NK-92 treated with Interleukin-12 subunit alpha and Interleukin-12 subunit beta, amount 100 ng/mL, for 24 hours (cell line): Measurements from ENCODE around the gene ZNF575.

Experiments used
- DNase-seq: peaks from one replicate; lab custom pipeline; 2025; lab: John Stamatoyannopoulos, UW

The ZNF575 gene

GRCh38 chr19:43574424-43575155, 41.6 kb downstream of the ZNF575 start:
- DNase-seq: no peak

- peak; percentile 94 for DNase-seq
Measured at GRCh38 chr19:43575156-43575950, 42.4 kb downstream of the ZNF575 start, which contains the start of the genes PINLYP and XRCC1. Gene PINLYP (plus strand): TSS chr19:43575801. CDS start chr19:43577192, 1,391 bp downstream. Gene XRCC1 (minus strand): TSS chr19:43575527. CDS start chr19:43575458, 69 bp downstream.

GRCh38 chr19:43575955-43576878, 43.2 kb downstream of the ZNF575 start:
- no peak for DNase-seq

- no peak for DNase-seq
Measured at GRCh38 chr19:43578787-43579186, 45.8 kb downstream of the ZNF575 start.

DNA sequence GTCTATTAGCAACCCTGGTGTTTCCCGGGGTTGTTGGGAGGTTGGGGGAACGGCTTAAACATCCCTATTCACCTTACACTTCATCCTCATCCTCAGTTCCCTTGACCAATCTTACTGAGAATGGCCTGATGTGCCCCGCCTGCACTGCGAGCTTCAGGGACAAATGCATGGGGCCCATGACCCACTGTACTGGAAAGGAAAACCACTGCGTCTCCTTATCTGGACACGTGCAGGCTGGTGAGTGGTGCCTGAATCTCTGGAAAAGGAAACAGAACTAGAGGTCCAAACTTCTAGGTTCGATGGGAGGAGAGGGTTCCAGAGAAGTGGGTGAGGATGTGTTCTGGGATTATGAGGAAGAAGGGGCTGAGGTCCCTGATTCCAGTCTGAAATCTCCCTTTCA, 48.5 kb downstream of the ZNF575 start:
- DNase-seq: no peak

- DNase-seq: no peak
Measured at GRCh38 chr19:43582495-43582894, 49.5 kb downstream of the ZNF575 start.

DNA sequence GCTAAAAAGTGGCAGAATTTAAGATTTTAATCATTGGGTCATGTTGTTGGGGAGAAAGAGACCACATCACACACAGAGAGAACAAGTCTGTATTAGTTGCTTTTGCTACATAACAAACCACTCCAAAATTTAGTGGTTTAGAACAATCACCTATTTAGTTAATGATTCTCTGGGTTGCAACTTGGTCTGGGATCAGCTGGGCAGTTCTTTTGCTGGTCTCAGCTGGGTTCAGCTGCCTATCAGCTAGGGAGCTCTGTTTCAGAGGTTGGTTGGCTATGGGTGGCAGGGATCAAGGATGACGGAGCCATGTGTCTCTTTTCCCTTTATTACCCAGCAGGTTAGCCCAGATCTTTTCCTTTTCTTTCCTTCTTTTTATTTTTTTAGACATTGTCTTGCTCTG, 51.5 kb downstream of the ZNF575 start:
- no peak for DNase-seq
